Measurements from ENCODE around the gene TBC1D5.

The TBC1D5 gene

DNA sequence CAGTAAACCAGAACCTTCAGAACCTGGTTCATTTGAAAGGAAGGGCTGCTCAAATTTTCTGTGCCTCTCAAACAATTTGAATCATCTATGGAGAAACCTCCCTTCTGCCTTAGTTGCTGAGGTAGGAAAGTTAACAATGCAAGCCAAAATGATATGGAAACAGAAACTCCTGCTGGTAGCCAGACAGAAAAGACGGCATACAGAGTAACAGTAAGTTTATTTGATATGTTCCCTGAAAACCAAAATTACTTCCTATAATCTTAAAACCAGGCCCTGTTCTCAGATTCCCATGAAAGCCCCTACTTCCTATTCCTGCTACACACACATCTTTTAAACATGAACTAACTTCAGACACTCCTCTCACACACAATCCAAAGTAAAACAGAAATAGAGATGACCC, 86.2 kb downstream of the TBC1D5 start:
- TF ChIP-seq FOXP2 (optimal IDR thresholded peaks at IDR 0.05; ENCODE audit: borderline replicate concordance, extremely low read depth, extremely low read length, insufficient read depth) = no peak
- no peak for TF ChIP-seq TAF1 (IDR thresholded peaks at IDR 0.05; ENCODE audit: borderline replicate concordance, insufficient read depth, low read length)
- TF ChIP-seq SIN3A (IDR thresholded peaks at IDR 0.05; ENCODE audit: borderline replicate concordance, insufficient read depth, low read length) = no peak
- TF ChIP-seq, protein P1, sequence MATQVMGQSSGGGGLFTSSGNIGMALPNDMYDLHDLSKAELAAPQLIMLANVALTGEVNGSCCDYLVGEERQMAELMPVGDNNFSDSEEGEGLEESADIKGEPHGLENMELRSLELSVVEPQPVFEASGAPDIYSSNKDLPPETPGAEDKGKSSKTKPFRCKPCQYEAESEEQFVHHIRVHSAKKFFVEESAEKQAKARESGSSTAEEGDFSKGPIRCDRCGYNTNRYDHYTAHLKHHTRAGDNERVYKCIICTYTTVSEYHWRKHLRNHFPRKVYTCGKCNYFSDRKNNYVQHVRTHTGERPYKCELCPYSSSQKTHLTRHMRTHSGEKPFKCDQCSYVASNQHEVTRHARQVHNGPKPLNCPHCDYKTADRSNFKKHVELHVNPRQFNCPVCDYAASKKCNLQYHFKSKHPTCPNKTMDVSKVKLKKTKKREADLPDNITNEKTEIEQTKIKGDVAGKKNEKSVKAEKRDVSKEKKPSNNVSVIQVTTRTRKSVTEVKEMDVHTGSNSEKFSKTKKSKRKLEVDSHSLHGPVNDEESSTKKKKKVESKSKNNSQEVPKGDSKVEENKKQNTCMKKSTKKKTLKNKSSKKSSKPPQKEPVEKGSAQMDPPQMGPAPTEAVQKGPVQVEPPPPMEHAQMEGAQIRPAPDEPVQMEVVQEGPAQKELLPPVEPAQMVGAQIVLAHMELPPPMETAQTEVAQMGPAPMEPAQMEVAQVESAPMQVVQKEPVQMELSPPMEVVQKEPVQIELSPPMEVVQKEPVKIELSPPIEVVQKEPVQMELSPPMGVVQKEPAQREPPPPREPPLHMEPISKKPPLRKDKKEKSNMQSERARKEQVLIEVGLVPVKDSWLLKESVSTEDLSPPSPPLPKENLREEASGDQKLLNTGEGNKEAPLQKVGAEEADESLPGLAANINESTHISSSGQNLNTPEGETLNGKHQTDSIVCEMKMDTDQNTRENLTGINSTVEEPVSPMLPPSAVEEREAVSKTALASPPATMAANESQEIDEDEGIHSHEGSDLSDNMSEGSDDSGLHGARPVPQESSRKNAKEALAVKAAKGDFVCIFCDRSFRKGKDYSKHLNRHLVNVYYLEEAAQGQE (IDR thresholded peaks at IDR 0.05; ENCODE audit: insufficient read depth in 1 of 2, low read depth in 2 of 2, low read length in 2 of 2) = no peak
- no peak for TF ChIP-seq POLR2AphosphoS5 (IDR thresholded peaks at IDR 0.05; ENCODE audit: low read depth, low read length)

DNA sequence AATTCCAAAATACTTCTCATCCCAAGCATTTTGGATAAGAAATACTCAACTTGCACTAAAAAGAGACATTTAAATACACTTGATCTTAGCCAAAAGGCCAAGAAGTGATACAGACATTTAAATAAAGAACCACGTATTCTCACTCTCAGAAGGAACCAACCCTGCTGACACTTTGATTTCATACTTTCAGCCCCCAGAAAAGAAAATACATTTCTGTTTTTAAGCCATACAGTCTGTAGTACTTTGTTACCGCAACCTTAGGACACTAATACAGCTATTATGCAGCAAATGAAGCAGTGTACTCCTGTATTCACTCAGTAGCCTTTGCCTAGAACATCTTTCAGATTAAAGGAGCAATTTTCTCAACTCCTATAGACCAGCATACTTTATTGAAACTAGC, 86.7 kb downstream of the TBC1D5 start:
- TF ChIP-seq POLR2AphosphoS5 (IDR thresholded peaks at IDR 0.05; ENCODE audit: low read depth, low read length) = no peak
- no peak for TF ChIP-seq FOXP2 (optimal IDR thresholded peaks at IDR 0.05; ENCODE audit: borderline replicate concordance, extremely low read depth, extremely low read length, insufficient read depth)
- TF ChIP-seq SIN3A (IDR thresholded peaks at IDR 0.05; ENCODE audit: borderline replicate concordance, insufficient read depth, low read length) = no peak
- TF ChIP-seq, protein P1 (IDR thresholded peaks at IDR 0.05; ENCODE audit: insufficient read depth in 1 of 2, low read depth in 2 of 2, low read length in 2 of 2) = no peak
- no peak for TF ChIP-seq TAF1 (IDR thresholded peaks at IDR 0.05; ENCODE audit: borderline replicate concordance, insufficient read depth, low read length)

DNA sequence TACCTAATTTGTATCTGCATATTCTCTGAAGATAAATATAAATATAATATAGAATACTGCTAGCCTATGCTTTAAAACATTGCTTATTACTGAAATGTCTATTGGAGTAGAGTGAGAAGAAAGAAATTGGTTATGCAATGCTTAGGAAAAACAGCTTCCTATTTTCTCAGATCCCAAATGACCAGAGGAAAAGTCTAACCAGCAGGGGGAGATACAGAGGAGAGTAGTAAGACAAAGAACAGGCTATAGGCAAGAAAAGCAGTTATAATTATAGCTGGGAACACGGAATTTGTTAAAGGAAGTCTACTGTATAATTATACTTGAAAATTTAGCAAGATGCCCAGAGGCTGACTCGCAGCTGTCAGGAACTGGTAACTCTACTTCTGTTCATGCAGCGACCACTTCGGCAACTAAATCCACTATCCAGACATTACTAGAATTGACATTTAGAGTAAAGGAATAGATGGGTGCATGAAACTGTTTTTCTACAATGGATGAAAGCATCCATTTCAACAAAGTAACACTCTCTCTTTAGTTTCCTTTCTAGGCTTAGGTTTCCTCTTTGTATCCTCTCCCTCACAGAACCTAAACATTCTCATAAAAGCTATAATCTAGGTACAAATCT, 97.2 kb downstream of the TBC1D5 start:
- TF ChIP-seq, protein P1 (IDR thresholded peaks at IDR 0.05; ENCODE audit: insufficient read depth in 1 of 2, low read depth in 2 of 2, low read length in 2 of 2) = no peak
- no peak for TF ChIP-seq SIN3A (IDR thresholded peaks at IDR 0.05; ENCODE audit: borderline replicate concordance, insufficient read depth, low read length)
- TF ChIP-seq TAF1 (IDR thresholded peaks at IDR 0.05; ENCODE audit: borderline replicate concordance, insufficient read depth, low read length) = no peak
- no peak for TF ChIP-seq FOXP2 (optimal IDR thresholded peaks at IDR 0.05; ENCODE audit: borderline replicate concordance, extremely low read depth, extremely low read length, insufficient read depth)
- no peak for TF ChIP-seq POLR2AphosphoS5 (IDR thresholded peaks at IDR 0.05; ENCODE audit: low read depth, low read length)

DNA sequence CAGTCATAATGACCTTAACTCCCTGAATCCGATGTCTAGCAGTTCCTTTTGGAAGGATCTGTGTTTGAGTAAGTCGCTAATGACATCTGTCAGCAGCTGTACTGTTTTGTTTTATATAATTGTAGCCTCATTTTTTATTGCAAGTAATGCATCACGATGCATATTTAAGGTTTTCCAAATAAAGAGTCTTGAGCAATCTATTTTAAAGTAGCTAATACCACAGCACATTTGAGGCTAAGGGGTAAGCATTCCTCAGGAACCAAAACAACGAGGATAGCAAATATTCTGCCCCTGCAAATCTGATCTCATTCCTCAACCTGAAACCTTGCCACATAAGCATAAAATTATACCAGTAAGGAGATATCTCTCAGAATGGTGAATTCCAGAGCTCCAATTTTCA, 98.7 kb downstream of the TBC1D5 start:
- TF ChIP-seq SIN3A (IDR thresholded peaks at IDR 0.05; ENCODE audit: borderline replicate concordance, insufficient read depth, low read length) = no peak

GRCh38 chr3:17642474-17642873, 100.0 kb downstream of the TBC1D5 start:
- TF ChIP-seq, protein P1 (IDR thresholded peaks at IDR 0.05; ENCODE audit: insufficient read depth in 1 of 2, low read depth in 2 of 2, low read length in 2 of 2) = no peak
- TF ChIP-seq POLR2AphosphoS5 (IDR thresholded peaks at IDR 0.05; ENCODE audit: low read depth, low read length) = no peak

Measured in PFSK-1 (cell line).